ENCODE data around the gene CPN2. TPM values are rescaled to one million over a fixed set of nuclear protein-coding genes. Genes with fewer than 3 reads are reported as not detected.

Gene CPN2
- total and polyA plus RNA-seq, 2 of the 13 experiments (the other 11 are each of a cell fraction or from before 2014, with no cell fraction given): 26.7 to 27.7 TPM

- no peak for TF ChIP-seq ZBTB37 (CRISPR knock-in tag; IDR thresholded peaks at IDR 0.05)
- TF ChIP-seq ZNF24 (IDR thresholded peaks at IDR 0.05): no peak
- TF ChIP-seq THAP7 (CRISPR knock-in tag; IDR thresholded peaks at IDR 0.05): peak; percentile 80; the same call in 1 of the 2 replicates
- peak; percentile 98 for TF ChIP-seq ZNF776 (CRISPR knock-in tag; IDR thresholded peaks at IDR 0.05)
- TF ChIP-seq ZNF724P (CRISPR knock-in tag; IDR thresholded peaks at IDR 0.05; ENCODE audit: borderline replicate concordance): no peak; the same call in 1 of the 2 replicates
- TF ChIP-seq ZNF770 (CRISPR knock-in tag; IDR thresholded peaks at IDR 0.05): peak; percentile 63; the same call in 1 of the 2 replicates
- 0 out of 2 replicates have a peak, but pooled peaks have one; percentile 61 for TF ChIP-seq MBD4 (IDR thresholded peaks at IDR 0.05; ENCODE audit: borderline replicate concordance, low read length)
- no peak for TF ChIP-seq TCF7L2 (IDR thresholded peaks at IDR 0.05; ENCODE audit: low read depth, low read length)
- peak; percentile 73; the same call in 1 of the 2 replicates for TF ChIP-seq ZNF567 (CRISPR knock-in tag; IDR thresholded peaks at IDR 0.05; ENCODE audit: borderline replicate concordance)
- peak; percentile 97; the same call in 1 of the 2 replicates for TF ChIP-seq ZNF615 (CRISPR knock-in tag; IDR thresholded peaks at IDR 0.05; ENCODE audit: borderline replicate concordance)
These were observed 17.7 kb downstream of the CPN2 start (continued) for GRCh38 chr3:194333212-194333980.
